ENCODE data around the gene KCNH5.

GRCh38 chr14:62667421-62667914 is 377.8 kb downstream of the KCNH5 start:
- TF ChIP-seq CTCF (conservative IDR thresholded peaks at IDR 0.05 in 1 of 2, IDR thresholded peaks at IDR 0.05 in 1 of 2; ENCODE audit: low read depth in 1 of 2, low read length in 2 of 2) (peak in 1 of 2 donors; percentile 7), EZH2 (IDR thresholded peaks at IDR 0.05; ENCODE audit: low read length, missing control alignments) (no peak)

Measured in fibroblast of lung (primary cell).